GM23248 (cell line): ENCODE results near the gene DOCK9.

Experiments used
- EZH2 ChIP-seq: fragments of 200-600 bp; sonication (generic); IDR thresholded peaks from 2 replicates; pipeline ENCODE4 v1.6.1; 2018; ENCODE audit warnings: antibody characterized with exemption, mild to moderate bottlenecking; ENCODE audit not compliant: insufficient read depth, poor library complexity, severe bottlenecking
- EZH2phosphoT487 ChIP-seq: fragments of 200-600 bp; sonication (generic); IDR thresholded peaks from 2 replicates; pipeline ENCODE4 v1.6.1; 2018; ENCODE audit warnings: antibody characterized with exemption, moderate library complexity, mild to moderate bottlenecking, low read depth; ENCODE audit not compliant: insufficient read depth

DNA sequence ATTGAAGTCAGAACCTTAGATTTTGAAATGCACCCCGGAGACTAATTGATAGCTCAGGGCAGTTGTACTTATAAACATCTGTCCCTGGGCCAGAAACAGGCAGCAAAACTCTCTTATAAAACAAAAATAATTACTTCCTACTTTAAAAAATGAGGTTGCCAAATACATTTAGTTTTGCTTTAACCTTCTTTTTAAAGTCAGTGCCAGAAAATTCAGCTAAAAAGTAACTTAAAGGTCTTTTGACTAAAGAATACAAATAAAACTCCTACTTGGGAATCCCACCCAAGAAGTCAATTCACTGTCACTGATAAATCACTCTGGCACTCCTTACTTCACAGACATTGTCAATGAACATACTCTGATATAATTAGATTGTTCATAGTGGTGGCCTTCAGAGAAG lies 60.7 kb downstream of the DOCK9 start:
- TF ChIP-seq EZH2 (no peak), EZH2phosphoT487 (no peak)
